Activated naive CD4-positive, alpha-beta T cell treated with Interleukin-2 at 50 U/mL for 16 hours (primary cell): ENCODE measurements around the gene HP1BP3.
A peak's percentile ranks its signal among the peaks of the same experiment; 100 is the strongest.

Experiments
- DNase-seq: peaks from one replicate; pipeline ENCODE4 v3.0.0-alpha.2; 2020

Gene HP1BP3

DNA sequence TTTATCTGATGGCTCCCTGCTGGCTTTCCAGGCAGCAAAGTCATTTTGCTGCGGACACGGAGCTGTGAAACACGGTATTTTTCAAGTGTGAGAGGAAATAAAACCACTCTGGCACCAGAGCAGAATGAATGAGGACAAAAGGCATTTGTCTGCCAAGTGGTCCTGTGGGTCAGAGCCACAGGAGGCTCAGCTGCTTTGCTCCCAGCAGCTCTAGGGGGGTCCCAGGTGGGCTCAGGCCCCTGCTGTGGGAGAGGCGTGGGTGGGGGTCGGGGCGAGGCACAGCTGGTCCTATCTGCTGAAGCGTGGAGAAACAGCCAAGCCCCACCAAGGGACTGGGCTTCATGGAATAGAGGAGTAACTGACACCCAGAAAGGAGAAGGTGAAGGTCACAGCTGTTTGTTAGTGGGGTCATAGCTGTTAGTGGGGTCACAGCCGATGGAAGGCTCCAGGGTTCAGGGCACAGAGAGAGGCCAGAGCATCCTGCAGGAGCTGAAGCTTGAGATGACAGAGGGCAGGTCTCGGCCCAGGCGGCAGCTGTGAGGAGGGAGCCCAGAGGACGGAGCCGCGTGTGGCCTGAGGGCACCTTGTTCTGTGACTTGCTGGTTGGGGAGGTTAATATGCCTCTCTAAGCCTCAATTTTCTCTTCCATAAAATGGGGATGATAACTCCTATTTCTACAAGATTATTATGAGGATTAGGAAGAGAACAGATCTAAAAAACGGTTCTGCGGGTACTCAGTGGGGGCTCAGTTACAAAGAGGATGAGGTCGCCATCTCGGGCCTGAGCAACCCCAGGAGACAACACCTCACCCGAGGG lies 76.4 kb downstream of the HP1BP3 start:
- no peak for DNase-seq

DNA sequence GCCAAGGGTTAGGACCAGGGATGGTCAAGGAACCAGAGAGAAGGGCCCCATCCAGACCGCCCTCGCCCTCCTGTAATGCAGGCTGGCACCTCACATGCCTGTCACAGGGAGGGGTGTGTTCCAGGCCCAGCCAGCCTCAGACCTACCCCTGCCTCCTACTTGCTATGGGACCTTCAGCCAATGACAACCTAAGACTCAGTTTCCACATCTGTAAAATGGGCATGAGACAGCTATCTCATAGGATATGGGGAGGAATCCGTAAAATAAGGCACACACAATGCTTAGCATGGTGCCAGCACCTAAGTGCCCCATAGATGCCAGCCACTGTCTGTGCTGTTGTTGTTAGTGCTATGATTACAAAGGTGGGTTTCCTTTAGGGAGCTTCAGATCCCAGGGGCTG lies 77.2 kb downstream of the HP1BP3 start:
- DNase-seq, result no peak

DNA sequence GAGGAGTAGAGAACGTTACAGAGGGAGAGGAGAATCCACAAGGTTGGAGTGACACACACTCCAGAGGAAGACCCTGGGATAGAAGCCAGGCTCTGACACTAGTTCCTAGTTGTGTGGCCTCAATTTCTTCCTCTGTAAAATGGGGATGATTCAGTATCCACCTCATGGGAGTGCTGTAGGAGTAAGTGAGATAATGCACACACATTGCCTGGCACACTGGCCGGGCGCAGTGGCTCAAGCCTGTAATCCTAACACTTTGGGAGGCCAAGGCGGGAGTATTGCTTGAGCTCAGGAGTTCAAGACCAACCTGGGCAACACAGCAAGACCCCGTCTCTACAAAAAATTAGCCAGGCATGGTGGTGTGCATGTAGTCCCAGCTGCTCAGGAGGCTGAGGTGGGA lies 78.2 kb downstream of the HP1BP3 start:
- no peak for DNase-seq

DNA sequence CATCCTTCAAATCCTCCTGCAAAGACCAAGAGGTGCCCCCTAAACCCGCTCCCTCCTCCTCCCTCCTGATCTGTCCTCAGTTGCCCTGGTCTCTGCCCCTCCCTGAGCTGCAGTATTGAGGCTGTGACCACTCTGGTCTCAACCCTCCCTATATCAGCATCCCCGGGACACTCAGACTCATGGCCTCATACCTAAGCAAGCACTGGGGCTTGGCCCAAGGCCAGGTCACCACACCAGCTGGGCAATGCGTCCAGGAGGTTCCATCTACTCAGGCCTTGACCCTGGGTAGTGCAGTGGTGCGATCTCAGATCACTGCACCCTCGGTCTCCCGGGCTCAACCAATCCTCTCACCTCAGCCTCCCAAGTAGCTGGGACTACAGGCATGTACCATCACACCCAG lies 79.0 kb downstream of the HP1BP3 start:
- DNase-seq, result no peak

DNA sequence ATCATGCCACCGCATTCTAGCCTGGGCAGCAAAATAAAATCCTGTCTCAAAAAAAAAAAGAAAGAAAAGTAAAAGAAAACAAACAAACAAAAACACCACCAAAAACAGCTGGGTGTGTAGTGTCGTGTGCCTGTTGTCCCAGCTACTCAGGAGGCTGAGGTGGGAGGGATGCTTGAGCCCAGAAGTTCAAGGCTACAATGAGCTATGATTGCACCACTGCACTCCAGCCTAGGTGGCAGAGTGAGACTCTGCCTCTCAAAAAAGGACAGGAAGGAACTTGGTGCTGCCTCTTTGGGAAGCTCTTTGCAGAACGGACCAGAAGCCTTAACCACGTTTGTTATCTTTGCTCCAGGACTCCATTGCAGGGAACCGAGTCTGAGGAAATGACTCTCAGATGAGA lies 80.3 kb downstream of the HP1BP3 start:
- DNase-seq, result no peak

DNA sequence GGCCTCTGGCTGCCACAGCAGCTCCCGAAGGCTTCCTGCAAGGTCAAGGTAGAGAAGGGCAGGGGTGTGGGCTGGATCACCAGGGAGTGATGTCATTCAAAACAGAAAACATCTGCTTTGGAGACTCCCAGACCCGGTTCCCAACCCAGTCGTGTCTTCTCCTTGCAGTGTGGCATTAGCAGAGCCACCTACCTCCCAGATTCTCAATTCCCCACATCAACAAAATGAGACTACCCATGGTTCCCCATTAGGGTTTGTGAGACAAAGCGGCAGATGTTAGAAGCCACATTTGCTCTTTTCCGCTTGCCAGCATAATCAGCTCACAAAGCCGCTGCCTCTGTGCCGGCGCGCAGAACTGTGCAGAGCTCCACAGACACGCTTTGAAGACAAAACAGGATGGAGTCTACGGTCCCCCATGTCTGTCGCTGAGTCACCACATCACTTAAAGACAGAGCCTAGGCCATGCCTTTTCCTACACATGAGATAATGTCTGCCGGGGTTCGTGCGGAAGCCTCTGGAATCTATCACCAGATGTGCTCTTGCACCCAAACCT lies 81.8 kb downstream of the HP1BP3 start:
- no peak for DNase-seq

DNA sequence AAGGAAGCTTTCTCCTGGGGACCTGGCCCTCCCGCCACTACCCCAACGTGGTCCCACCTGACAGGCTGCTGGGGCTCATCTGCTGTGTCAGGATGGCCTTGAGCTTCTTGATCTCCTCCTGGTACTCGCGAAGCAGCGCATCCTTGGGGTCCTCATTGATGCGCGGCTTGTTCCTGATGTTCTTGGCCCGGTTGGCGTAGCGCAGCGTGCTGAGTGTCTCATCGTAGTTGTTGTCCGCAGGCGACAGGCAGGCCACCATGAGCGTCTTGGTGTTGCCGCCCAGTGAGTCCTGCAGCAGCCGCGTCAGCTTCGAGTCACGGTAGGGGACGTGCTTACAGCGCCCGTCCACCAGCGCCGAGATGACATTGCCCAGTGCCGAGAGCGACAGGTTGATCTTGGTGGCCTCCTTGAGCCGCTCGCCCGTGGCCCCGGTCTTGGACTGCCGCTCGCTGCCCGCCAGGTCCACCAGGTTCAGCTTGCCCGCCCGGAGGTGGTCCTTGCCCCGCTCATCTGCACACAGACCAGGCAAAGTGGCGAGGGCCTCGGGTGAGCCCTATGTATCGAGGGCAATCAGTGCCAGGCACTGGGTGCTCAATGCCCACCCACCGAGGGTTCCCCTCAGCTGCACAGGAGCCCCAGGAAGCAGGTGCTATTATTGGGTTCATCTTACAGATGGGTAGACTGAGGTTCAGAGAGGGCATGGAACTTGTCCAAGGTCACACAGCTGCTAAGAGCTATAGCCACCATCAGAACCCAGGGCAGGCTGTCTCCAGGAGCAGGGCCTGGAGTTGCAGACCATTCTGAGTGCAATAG lies 82.5 kb downstream of the HP1BP3 start:
- no peak for DNase-seq

DNA sequence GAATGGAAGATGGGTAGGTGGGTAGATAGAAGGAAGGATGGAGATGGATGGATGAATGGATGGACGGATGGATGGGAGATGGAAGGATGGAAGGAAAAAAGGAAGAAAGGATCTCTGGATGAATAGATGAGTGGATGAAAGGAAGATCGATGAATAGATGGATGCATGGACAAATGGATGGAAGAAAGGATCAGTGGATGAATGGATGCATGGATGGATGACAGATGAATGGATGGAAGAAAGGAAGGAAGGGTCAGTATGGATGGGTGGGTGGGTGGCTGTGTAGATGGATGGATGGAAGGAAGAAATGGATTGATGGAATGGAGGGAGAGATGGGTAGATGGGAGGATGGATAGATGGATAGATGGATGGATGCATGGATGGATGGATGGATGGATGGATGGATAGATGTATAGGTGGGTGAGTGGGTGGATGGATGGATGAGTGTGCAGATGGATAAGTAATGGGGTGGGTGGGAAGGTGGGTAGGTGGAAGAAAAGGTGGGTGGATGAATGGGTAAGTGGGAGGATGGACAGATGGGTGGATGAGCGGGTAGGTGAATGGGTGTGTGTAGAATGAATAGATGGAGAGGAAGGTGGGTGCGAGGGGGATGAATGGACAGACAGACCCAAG lies 83.9 kb downstream of the HP1BP3 start:
- no peak for DNase-seq

DNA sequence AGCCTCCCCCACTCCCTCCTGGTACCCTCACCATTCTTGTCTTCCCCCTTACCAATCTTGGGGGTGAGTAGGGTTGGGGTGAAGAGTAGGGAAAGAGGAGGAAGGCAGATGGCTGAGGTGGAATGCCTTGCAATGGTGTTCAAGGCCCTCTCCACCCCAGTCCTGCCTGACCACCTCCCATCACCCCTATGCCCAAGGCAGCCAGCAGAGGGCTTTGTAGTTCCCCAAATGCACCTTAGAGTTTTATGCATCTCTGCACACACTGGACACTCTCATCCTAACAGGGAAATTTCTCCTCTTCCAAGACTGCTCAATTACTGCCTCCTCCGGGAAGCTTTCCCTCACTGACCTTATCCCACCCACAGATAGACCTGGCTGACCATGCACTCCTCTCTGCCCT lies 84.7 kb downstream of the HP1BP3 start:
- DNase-seq, result no peak

DNA sequence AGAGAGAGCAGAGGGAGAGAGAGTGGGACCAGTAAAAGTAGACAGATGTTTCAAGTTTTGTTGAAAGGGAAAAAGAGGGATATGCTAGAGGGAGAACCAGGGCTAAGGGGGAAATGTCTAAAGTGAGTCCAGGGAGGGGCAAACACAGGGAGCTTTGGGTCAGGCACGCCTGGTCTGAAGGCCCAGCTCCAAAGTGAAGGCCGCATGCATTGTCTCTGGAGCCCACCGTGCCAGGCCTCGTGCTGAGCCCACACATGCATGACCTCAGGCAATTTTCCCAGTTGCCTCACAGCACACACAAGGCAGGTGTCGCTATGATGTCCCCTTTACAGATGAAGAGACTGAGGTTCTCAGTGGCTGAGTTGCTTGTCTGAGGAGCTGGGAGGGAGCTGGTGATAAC lies 85.3 kb downstream of the HP1BP3 start:
- no peak for DNase-seq

DNA sequence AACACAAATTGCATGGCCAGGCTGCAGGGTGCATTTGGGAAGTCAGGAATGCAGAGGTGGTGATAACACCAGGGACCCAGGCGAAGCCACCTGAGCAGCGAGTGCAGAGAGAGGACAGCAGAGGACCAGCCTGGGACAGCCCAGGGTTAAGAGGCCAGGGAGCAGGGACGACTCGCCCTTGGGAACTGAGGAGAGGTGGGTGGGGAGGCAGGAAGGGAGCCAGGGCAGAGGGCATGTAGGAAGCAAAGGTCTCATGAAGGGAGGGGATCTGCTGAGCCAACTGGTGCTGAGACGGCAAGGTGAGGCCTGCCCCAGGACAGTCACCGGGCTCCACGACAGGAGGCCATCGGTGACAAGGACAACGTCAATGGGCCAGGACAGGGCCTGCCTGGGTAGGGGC lies 85.7 kb downstream of the HP1BP3 start:
- no peak for DNase-seq

DNA sequence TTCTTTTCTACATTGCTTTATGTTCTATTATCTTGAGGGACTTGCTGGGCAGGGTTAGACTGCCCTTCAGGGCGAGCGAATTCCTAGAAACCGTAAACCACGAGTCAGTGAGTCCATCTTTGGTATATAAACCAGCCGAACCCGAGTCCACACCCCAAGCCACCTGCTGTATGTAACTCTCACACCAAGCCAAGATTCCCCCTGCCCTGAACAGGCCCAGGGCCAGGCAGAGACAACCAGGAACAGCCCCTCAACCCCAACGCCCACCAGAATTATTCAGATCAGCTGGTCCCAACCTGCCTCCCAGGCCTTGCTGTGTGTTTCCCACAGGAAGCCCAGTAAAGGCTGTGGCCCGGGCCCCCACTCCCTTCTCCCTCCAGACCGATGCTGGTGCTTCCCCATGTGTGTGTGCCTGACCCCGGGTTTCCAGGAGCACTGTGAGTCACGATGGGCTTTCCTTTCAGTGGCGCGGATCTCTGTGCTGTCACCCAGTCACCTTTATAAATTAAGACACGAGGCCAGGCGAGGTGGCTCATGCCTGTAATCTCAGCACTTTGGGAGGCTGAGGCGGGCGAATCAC lies 86.4 kb downstream of the HP1BP3 start:
- DNase-seq, result no peak

DNA sequence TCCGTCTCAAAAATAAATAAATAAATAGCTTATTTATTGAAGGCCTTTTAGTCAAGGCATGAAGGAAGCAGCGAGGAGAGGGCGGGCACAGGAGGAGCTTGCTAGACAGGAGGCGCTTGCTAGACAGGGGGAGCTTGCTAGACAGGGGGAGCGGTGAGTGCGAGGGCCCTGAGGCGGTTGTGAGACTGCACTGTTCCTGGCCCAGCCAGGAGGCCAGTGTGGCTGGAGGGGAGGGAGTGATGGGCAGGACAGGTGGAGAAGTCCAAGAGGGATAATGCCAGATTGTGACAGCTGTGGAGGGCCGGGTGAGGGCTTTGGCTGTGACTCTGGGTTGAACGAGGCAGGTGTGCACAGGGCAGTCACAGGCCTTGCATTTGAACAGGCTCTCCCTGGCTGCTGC lies 87.5 kb downstream of the HP1BP3 start:
- no peak for DNase-seq

DNA sequence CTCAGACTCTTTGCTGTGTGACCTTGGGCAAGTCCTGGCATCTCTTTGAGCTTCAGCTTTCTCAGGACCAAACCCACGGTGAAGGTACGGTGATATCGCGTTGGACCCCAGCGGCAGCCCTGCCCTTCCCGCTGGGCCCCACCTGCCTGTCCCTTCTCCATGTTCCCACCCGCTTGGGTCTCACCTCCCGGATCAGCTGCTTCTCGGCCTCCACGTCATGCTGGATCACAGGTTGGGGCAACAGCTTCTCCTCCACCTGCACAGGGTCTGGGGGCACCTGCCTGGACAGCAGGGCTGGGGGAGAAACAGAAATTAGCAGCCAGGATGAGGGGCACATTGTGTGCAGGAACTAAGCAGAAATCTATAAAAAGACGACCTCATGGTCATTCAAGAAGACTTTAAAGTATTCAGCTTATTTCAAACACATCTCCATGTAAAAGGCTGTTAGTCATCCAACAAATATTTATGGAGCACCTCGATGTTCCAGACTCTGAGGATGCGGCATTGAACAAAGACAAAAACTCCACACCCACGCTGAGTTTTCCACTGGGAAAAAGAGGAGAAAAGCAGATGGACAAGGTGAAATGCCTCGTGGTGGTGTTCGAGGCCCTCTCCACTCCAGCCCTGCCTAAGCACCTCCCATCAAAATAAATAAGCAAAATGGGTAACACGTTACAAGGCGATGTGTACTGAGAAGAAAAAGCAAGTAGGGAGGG lies 88.8 kb downstream of the HP1BP3 start:
- DNase-seq, result no peak

DNA sequence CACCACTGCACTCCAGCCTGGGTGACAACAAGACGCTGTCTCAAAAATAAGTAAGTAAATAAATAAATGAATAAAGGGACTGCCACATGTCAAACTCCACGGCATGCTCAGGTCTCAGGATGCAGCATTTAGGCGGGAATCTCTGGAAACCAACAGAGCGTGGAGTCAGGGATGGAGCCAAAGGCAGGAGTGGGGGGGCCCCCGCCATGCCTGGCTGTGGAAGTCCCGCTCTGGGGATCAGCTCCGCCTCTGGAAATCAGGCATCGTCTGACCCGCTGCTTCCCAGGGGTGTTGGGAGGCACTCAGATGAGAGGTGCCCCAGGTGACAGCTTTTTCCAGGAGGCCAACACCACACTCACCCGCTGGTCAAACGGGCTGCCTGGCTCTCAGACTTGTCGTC lies 89.5 kb downstream of the HP1BP3 start:
- DNase-seq, result no peak

DNA sequence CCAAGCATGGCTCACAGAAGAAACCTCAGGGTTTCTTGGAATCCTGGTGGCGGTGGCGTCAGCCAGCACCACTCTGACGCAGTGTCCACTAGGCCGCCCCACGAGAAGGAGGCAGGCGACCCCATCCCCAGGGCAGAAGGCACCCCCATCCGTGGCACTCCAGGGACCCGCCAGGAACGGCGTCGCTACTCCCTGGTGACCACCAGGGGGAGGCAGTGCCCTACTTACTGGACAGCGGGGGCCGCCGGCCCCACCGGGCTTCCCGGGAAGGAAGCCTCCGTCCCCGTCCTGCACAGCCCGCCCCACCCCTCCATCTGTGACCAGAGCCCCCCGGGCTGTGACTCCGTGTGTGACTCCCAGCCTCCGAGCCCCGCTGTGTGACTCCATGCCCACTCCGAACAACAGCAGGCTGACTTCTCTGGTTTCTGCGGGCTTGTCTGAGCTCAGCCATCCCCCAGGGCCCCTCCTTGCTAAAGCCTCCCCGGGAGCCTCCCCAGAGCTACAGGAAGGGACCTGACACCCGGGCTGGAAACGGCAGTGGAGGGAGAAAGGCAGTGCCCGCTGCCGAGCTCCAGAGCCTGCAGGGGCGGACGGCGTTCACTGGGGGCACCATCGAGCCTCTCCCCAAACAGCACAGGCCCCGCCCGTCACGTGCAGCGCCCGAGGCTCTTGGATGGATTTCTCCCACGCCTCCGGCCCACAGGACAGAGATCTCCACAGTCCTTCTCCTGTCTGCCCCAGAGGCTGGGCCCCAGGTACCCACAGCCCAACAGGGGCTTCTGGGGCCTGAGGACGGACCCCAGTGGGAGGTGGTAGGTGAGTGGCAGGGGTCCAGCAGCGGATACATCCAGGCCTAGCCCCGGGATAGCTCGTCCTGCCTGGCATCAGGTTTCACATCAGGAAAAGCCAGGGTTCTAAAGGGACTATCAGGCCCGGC lies 90.4 kb downstream of the HP1BP3 start:
- DNase-seq, result peak; percentile 74

DNA sequence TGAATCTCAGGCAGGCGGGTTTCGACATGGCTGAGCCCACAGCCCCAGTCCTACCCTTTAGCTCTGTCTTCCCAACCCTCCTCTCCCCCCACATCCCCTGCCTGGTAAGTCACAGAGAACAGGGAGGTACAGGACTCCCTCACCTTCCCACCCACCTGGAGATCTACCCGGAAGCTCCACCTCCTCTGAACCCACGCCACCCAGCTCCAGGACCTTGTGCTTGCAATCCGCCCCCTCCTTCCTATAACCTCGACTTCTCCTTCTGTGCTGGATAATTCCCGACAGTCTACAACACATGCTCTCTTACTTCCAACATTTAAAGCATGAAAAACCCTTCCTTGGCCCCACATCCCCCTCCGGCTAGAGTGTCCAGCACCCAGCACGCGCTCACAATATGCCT lies 91.6 kb downstream of the HP1BP3 start:
- DNase-seq, result no peak

DNA sequence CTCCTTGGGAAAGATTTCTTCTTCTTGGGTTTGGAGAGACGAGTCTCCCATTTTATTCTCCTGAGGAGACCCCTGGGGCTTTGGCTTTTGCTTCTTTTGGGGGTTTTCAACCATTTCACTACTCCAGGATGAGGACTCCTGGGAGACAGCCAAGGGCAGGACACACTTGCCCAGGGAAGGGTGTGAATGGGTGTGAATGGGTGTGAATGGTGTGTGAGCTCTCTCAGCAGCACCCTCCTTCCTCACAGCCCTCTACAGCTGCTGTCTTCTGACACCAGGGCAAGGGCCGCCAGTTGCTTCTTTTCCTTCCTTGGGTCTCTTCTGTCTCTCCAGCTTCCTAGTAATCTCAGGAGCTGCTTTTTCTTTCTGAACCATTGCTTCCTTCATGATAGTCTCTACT lies 93.5 kb downstream of the HP1BP3 start:
- no peak for DNase-seq
